ENCODE results near the gene AKR1C2.
"Not testable (repeated sequence)": the region's sequence is repeated elsewhere in the genome, so short reads cannot be mapped to it uniquely, and the experiment has no call there.

DNA sequence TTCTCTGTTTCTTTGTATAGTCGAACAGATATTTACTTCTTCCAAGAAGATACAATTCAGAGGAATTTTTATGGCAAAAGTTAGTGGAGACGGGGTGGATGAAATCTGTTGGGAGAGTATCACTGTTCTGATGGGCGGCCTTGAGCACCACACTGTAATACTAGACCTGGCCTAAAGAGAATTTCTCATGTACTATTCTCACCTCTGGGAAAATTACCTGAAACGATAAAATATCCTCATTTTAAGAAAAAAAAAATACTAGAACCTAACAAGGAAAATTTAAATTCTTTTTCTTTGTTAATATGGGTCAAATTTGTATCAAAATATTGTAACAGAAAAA lies 39.9 kb downstream of the AKR1C2 start:
- not testable (repeated sequence) for TF ChIP-seq NPAS2 (CRISPR knock-in tag; IDR thresholded peaks at IDR 0.05; ENCODE audit: borderline replicate concordance); CBX8 (IDR thresholded peaks at IDR 0.05); RFX5 (IDR thresholded peaks at IDR 0.05); CEBPB (IDR thresholded peaks at IDR 0.05)
- TF ChIP-seq, protein P1, sequence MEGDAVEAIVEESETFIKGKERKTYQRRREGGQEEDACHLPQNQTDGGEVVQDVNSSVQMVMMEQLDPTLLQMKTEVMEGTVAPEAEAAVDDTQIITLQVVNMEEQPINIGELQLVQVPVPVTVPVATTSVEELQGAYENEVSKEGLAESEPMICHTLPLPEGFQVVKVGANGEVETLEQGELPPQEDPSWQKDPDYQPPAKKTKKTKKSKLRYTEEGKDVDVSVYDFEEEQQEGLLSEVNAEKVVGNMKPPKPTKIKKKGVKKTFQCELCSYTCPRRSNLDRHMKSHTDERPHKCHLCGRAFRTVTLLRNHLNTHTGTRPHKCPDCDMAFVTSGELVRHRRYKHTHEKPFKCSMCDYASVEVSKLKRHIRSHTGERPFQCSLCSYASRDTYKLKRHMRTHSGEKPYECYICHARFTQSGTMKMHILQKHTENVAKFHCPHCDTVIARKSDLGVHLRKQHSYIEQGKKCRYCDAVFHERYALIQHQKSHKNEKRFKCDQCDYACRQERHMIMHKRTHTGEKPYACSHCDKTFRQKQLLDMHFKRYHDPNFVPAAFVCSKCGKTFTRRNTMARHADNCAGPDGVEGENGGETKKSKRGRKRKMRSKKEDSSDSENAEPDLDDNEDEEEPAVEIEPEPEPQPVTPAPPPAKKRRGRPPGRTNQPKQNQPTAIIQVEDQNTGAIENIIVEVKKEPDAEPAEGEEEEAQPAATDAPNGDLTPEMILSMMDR (IDR thresholded peaks at IDR 0.05), result not testable (repeated sequence)
- TF ChIP-seq, protein P2, sequence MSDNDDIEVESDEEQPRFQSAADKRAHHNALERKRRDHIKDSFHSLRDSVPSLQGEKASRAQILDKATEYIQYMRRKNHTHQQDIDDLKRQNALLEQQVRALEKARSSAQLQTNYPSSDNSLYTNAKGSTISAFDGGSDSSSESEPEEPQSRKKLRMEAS (IDR thresholded peaks at IDR 0.05), result not testable (repeated sequence)
- TF ChIP-seq, protein P3, sequence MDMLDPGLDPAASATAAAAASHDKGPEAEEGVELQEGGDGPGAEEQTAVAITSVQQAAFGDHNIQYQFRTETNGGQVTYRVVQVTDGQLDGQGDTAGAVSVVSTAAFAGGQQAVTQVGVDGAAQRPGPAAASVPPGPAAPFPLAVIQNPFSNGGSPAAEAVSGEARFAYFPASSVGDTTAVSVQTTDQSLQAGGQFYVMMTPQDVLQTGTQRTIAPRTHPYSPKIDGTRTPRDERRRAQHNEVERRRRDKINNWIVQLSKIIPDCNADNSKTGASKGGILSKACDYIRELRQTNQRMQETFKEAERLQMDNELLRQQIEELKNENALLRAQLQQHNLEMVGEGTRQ (IDR thresholded peaks at IDR 0.05), result not testable (repeated sequence)
- TF ChIP-seq, protein P4, sequence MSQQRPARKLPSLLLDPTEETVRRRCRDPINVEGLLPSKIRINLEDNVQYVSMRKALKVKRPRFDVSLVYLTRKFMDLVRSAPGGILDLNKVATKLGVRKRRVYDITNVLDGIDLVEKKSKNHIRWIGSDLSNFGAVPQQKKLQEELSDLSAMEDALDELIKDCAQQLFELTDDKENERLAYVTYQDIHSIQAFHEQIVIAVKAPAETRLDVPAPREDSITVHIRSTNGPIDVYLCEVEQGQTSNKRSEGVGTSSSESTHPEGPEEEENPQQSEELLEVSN (IDR thresholded peaks at IDR 0.05; ENCODE audit: borderline replicate concordance, low read depth), result not testable (repeated sequence)
- TF ChIP-seq, protein P5, sequence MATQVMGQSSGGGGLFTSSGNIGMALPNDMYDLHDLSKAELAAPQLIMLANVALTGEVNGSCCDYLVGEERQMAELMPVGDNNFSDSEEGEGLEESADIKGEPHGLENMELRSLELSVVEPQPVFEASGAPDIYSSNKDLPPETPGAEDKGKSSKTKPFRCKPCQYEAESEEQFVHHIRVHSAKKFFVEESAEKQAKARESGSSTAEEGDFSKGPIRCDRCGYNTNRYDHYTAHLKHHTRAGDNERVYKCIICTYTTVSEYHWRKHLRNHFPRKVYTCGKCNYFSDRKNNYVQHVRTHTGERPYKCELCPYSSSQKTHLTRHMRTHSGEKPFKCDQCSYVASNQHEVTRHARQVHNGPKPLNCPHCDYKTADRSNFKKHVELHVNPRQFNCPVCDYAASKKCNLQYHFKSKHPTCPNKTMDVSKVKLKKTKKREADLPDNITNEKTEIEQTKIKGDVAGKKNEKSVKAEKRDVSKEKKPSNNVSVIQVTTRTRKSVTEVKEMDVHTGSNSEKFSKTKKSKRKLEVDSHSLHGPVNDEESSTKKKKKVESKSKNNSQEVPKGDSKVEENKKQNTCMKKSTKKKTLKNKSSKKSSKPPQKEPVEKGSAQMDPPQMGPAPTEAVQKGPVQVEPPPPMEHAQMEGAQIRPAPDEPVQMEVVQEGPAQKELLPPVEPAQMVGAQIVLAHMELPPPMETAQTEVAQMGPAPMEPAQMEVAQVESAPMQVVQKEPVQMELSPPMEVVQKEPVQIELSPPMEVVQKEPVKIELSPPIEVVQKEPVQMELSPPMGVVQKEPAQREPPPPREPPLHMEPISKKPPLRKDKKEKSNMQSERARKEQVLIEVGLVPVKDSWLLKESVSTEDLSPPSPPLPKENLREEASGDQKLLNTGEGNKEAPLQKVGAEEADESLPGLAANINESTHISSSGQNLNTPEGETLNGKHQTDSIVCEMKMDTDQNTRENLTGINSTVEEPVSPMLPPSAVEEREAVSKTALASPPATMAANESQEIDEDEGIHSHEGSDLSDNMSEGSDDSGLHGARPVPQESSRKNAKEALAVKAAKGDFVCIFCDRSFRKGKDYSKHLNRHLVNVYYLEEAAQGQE (IDR thresholded peaks at IDR 0.05), result not testable (repeated sequence)

Measured in A549 (cell line).